SHP77 (cell line): Measurements from ENCODE around the gene BNIP3.
"Not testable (repeated sequence)": the region's sequence is repeated elsewhere in the genome, so short reads cannot be mapped to it uniquely, and the experiment has no call there.

ENCODE experiments used
- DNase-seq, 2 experiments: peaks; one replicate each; lab custom pipeline; 2025; lab: John Stamatoyannopoulos, UW

BNIP3 gene

GRCh38 chr10:132001238-132001972 lies 19.7 kb upstream of the BNIP3 start:
- DNase-seq = peak; percentile 51 to 65

GRCh38 chr10:131998845-131999681 lies 17.3 kb upstream of the BNIP3 start:
- DNase-seq = no peak

GRCh38 chr10:131998050-131998844 lies 16.5 kb upstream of the BNIP3 start:
- no peak for DNase-seq

DNA sequence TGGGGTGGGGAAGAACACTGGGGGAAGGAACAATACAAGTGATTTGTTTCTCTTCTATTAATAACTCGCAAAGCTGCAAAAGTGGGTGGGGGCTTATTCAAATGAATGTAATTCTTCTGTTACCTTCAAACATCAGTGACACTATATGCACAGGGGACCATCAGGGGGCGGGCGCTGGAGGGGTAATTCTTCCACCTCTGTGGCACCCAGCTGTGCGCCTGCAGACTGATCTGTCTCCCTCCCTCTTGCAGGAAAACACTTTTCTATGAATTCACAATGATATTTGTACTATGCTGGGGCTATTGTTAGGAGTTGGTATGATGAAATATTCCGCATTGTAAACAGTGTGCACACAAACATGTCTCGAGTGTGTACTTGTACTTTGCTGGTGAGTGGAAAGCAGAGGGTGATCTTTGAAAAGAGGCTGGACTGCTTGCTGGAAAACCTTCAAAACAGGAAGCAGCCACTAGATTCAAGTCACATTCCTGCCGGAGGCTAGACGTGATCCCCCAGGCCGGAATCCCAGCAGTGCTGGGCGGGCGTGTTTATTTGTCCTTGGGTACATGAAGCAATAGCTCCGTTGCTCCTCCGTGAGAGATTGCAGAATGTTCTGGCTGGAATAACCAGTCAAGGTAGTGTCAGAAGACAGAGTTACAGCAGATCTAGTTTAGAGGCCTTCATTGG lies 15.8 kb upstream of the BNIP3 start:
- DNase-seq = peak; percentile 6 to 19

- DNase-seq = no peak
Observed at GRCh38 chr10:131996466-131997365, 15.0 kb upstream of the BNIP3 start.

- no peak for DNase-seq
Observed at GRCh38 chr10:131994435-131994834, 12.7 kb upstream of the BNIP3 start.

GRCh38 chr10:131993275-131993674 lies 11.6 kb upstream of the BNIP3 start:
- DNase-seq = no peak

- DNase-seq = no peak
Observed at GRCh38 chr10:131991726-131992125, 10.0 kb upstream of the BNIP3 start.

GRCh38 chr10:131987786-131988185 lies 6.1 kb upstream of the BNIP3 start:
- not testable (repeated sequence) for DNase-seq

DNA sequence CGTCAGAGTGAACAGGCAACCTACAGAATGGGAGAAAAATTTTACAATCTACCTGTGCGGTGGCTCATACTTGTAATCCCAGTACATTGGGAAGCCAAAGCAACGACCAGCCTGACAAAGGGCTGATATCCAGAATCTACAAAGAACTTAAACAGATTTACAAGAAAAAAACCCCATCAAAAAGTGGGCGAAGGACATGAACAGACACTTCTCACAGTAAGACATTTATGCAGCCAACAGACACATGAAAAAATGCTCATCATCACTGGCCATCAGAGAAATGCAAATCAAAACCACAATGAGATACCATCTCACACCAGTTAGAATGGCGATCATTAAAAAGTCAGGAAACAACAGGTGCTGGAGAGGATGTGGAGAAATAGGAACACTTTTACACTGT lies 5.6 kb upstream of the BNIP3 start:
- not testable (repeated sequence) for DNase-seq

DNA sequence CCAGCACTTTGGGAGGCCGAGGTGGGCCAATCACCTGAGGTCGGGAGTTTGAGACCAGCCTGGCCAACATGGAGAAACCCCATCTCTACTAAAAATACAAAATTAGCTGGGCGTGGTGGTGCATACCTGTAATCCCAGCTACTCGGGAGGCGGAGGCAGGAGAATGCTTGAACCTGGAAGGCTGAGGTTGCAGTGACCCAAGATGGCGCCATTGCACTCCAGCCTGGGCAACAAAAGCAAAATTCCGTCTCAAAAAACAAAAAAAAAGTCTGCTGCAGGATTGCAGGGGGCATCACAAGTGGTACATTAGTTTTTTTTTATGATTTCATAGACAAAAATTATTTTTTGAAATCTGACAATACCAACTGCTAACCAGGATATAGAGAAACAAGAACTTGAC lies 5.1 kb upstream of the BNIP3 start:
- not testable (repeated sequence) for DNase-seq

DNA sequence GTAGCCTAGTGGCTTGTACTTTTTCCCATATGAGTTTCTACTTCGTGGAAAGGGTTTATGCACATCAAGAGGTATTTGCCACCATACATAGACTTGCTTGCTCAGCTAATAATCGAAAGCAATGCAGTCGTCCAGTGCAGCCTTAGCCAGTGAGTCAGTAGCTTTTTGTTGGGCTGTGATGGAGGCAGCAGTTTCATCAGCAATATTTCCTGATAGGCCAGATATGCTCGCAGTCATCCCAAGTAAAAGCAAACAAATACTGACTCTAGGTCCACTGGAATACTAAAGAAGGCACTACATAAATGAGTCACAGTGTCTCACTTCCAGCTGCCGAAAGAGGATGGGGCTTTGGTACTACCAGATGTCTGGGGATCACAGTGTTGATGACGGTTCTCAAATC lies 2.1 kb upstream of the BNIP3 start:
- DNase-seq = peak in 1 of 2 experiments; percentile 10

DNA sequence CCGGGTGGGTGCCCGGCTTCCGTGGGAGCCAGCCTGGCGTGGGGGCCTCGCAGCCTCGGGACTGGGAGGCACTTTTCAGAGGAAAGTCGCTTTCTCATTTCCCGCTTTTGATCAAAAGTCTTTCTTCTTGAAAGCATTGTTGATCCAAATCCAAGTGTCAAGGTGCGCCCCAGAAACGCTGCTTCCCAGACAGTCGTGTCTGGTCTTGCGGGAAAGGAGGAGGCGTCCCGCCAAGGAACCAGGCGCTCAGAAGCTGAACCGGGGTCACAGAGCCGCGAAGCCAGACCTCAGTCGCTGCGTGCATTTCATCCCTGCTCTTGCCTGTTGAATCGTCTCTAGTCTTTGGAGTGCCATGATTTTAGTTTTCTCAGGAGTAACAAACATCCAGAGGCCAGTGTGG lies 1.1 kb upstream of the BNIP3 start:
- DNase-seq = no peak

- no peak for DNase-seq
Observed at GRCh38 chr10:131982185-131982756, 548 bp upstream of the BNIP3 start.

DNA sequence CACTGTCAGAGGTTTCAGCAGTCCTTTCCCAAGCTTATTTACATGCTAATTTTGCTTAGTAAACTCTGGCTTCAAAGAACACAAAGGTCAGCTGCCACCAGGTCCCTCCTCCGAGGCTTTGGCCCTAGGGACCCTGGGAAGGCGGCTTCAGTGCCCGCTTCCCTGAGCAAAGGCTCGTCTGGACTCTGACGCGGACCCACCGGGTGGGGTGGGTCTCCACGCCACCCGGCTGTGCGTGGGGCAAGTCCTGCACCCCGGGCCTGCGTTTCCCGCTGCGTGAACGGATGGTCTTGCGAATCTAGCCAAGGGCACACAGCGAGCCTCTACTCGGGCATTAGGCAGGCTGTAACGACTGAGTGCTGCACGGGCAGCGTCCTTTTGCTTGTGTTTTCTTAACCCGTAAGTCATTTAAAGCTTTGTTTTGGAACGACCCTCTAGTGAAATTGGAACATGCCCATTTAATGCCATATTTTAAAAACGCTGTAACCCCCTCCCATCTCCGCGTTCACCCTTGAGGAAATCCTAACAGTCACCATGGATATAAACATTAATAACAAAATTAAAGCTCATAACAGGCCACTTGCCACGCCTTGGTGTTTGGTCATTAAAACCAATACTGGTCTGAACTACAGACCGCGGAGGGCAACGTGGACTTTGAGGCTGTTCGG lies 828 bp downstream of the BNIP3 start:
- no peak for DNase-seq

- DNase-seq = no peak
Observed at GRCh38 chr10:131980321-131980720, 1.4 kb downstream of the BNIP3 start.

- DNase-seq = no peak
Observed at GRCh38 chr10:131979821-131980270, 1.9 kb downstream of the BNIP3 start.

- no peak for DNase-seq
Observed at GRCh38 chr10:131979336-131979735, 2.4 kb downstream of the BNIP3 start.

DNA sequence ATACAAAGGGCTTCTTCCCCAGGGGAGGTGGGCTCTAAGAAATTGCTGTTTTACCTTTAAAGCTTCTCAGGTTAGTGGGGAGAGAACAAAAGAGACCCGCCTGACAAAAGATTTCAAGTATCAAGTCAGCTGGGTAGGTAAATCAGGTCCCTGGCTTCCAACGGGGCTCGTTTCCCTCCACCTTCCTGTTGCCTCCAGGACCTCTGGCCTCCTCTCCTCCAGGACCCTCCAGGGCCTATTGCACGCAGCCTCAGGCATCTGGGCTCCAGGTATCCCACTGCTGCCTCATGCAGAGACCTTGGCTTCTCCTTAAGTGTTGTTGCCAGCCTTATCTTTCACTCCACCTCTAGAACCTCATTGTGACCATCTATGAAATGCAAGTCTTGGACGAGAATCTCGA lies 2.9 kb downstream of the BNIP3 start:
- no peak for DNase-seq

DNA sequence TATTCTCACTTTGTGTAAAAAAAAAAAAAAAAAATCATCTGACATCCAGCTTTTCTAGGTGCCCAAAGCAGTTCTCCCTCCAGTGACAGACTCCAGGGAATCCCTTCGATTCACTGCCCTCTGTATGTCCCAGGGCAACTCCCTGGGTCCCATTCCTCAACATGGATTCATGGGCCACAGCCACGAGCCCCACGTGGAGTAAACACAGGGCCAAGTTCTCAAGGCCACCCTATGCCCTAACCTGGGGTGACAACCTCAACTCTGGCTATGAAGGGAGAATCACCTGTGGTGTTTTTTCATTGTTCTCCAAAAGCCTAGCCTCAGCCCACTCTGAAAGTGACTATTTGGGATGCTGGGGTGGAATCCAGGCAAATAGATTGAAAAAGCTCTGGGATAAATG lies 3.4 kb downstream of the BNIP3 start:
- DNase-seq = no peak
